HL-60/S4 treated with phorbol 12-myristate 13-acetate at 8.2 ng/mL for 4 days and 3 days (cell line): ENCODE results near the gene PHYH.

ENCODE experiments used
- in situ Hi-C: fragments of 300-500 bp; cut with MboI; formaldehyde crosslinking; loops from 2 replicates; pipeline ENCODE4 v1.15.0; 2022; ENCODE audit warnings: low sequenced_read_pairs

The PHYH gene

DNA sequence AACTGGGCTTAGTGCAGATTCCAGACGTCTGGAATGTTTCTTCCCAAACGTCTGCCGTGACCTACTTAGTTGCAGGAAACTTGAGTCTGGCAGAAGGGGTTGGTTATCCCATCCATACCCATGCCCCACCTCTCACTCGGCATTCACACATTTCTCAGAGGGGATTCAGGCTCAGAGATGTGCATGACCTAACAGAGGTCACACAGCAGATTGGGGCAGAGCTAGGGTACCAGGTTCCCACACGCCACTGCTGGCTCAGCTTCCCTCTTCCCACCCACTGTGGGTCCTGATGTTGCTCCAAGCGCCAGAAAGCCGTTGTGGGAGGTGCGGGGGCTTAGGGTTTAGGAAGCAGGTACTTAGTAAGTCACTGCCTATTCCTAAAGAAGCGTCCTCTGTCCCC is 68.7 kb downstream of the PHYH start:
- in situ Hi-C loops = no loop called here
